ENCODE results near the gene EPB41L2. TPM values are rescaled to one million over a fixed set of nuclear protein-coding genes. Genes with fewer than 3 reads are reported as not detected.

Gene EPB41L2
- total and polyA plus RNA-seq, 2 experiments from 2014 or later, result 76.2 to 91.7 TPM

DNA sequence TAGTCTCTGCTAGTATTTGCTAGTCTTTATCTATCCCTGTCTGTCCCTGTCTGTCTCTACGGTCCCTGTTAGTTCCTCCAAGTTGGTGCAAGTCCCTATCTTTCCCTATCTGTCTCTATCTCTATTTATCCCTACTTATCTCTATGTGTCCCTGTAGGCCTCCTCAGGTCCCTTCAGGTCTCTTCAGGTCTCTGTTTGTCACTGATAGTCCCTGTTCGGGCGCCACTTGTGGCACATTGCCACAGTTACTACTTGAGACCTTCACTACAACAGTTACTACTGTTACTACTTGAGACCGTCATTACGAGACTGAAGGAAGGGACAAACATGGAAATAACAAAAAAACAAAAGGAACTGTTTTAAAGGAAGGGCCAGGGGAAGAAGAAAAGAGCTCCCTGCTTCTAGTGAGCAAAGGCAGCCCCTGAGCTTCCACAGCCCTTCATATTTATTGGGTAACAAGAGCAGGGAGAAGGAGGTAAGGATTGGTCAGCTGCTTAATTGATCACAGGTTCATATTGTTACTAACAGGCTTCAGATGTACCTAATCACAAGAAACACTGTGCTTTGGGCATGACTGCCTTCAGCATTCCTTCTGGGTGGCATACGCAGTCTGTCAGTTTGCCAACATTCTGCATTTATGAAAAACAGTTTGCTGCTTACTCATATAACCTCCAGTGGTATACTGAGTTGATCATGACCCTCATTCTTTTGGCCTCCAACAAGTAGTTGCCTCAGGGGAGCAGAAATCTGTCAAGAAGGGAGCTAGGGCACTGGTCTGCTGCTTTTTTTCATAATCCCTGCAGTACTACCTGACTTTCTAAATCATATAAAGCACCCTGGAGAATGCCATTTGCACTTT is 8.4 kb downstream of the EPB41L2 start:
- H3K4me1 Mint-ChIP-seq, result peaks cover 3% of the 10 kb centered on the region
- H2AFZ ChIP-seq, result no peak overlapping the region

DNA sequence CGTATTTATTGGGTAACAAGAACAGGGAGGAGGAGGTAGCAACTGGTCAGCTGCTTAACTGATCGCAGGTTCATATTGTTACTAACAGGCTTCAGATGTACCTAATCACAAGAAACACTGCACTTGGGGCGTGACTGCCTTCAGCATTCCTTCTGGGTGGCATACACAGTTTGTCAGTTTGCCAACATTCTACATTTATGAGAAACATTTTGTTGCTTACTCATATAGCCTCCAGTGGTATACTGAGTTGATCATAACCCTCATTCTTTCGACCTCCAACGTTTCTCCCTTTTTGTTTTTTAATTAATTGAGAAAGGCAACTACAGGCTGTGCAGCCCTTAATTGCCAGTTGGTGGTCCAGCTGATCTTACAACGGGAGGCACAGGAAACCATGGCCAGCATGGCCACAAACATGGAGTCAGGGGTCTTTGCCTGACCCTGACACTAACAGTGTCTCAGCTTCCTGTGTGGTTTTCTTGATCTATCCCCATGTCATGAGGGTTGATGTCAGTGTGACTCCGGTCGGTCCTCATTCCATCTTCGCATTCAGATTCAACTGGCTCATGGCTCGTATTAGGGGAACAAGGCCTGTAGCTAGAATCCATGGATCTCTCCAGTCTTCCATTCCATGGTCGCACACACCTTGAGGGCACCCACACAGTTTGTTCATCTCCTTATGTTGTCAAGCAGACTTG is 9.4 kb downstream of the EPB41L2 start:
- no peak for TF ChIP-seq EZH2 (IDR thresholded peaks at IDR 0.05; ENCODE audit: low read depth, unreplicated experiment)
- no peak for TF ChIP-seq ZNF331 (CRISPR knock-in tag; IDR thresholded peaks at IDR 0.05; ENCODE audit: low read depth)
- DNase-seq (ENCODE audit: low spot score) (no peak), ATAC-seq (no peak)
- Mint-ChIP-seq H3K36me3 (ENCODE audit: low read depth) (peaks cover 31% of the 10 kb centered on the region), H3K4me1 (no peaks in the 10 kb centered on the region; the same call in 2 of the 3 replicates), H3K4me3 (no peak overlapping the region), H3K9me3 (peaks cover 20% of the 10 kb centered on the region), H3K27me3 (ENCODE audit: insufficient read depth, low read depth, poor library complexity) (no peaks in the 10 kb centered on the region), H3K27ac (no peak overlapping the region)
- no peak overlapping the region for H3K4me3 ChIP-seq
- H2AFZ ChIP-seq, result no peak overlapping the region
- H3K9me2 ChIP-seq (ENCODE audit: insufficient read depth), result no peaks in the 10 kb centered on the region
- no peak overlapping the region for H3K4me2 ChIP-seq
- H3K27me3 ChIP-seq (ENCODE audit: insufficient read depth), result no peaks in the 10 kb centered on the region
- peaks cover 7% of the 10 kb centered on the region for H3K36me3 ChIP-seq (ENCODE audit: insufficient read depth)
- H3F3A ChIP-seq (replicated peaks; ENCODE audit: low read depth), result no peaks in the 10 kb centered on the region
- H4K20me1 ChIP-seq (replicated peaks; ENCODE audit: insufficient read depth), result peaks cover 12% of the 10 kb centered on the region
- peaks cover 92% of the 10 kb centered on the region for H3K79me2 ChIP-seq (replicated peaks; ENCODE audit: insufficient read depth)
- no peaks in the 10 kb centered on the region; the same call in 1 of the 2 replicates for H3K4me1 ChIP-seq (ENCODE audit: insufficient read depth)
- H3K27ac ChIP-seq (ENCODE audit: low read depth), result no peak overlapping the region

More for the DNA sequence above, 8.4 kb downstream of the EPB41L2 start:
- no peak overlapping the region for H3K27ac ChIP-seq (ENCODE audit: low read depth)
- peaks cover 7% of the 10 kb centered on the region for H3K36me3 ChIP-seq (ENCODE audit: insufficient read depth)
- Mint-ChIP-seq H3K36me3 (ENCODE audit: low read depth) (peaks cover 31% of the 10 kb centered on the region), H3K4me3 (no peak overlapping the region), H3K9me3 (peaks cover 20% of the 10 kb centered on the region), H3K27ac (no peak overlapping the region), H3K27me3 (ENCODE audit: insufficient read depth, low read depth, poor library complexity) (no peaks in the 10 kb centered on the region)
- H3K4me1 ChIP-seq (ENCODE audit: insufficient read depth), result peaks cover 2% of the 10 kb centered on the region
- H3K4me2 ChIP-seq, result no peak overlapping the region
- DNase-seq (ENCODE audit: low spot score) (no peak), ATAC-seq (no peak)
- H3K79me2 ChIP-seq (replicated peaks; ENCODE audit: insufficient read depth), result peaks cover 92% of the 10 kb centered on the region
- H3K4me3 ChIP-seq, result no peak overlapping the region
- H3F3A ChIP-seq (replicated peaks; ENCODE audit: low read depth), result no peaks in the 10 kb centered on the region
- H3K27me3 ChIP-seq (ENCODE audit: insufficient read depth), result no peaks in the 10 kb centered on the region
- no peaks in the 10 kb centered on the region for H3K9me2 ChIP-seq (ENCODE audit: insufficient read depth)
- peaks cover 7% of the 10 kb centered on the region for H4K20me1 ChIP-seq (replicated peaks; ENCODE audit: insufficient read depth)
- TF ChIP-seq NANOG (IDR thresholded peaks at IDR 0.05; ENCODE audit: borderline replicate concordance) (no peak), CREB1 (CRISPR knock-in tag; IDR thresholded peaks at IDR 0.05; ENCODE audit: low read depth) (no peak)

DNA sequence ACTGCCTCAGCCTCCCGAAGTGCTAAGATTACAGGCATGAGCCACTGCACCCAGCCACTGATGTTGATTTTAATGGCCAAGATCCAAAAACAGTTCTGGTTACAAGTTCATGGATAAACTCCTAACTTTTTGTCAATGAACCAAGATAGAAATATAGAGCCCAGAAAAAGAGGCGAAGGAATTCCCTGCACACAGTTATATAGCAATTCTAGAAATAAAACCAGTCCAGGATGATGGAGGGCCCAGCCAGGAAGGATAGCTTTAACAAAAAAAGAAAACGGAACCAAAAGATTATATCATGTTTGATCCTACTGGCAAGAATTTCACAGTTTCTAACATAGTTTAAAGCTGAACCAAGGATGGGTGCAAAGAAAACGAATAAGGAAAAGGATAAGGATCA is 10.9 kb downstream of the EPB41L2 start:
- no peaks in the 10 kb centered on the region for H3K4me1 ChIP-seq (ENCODE audit: insufficient read depth)
- H3K79me2 ChIP-seq (replicated peaks; ENCODE audit: insufficient read depth), result peaks cover 90% of the 10 kb centered on the region
- H2AFZ ChIP-seq, result no peak overlapping the region
- no peak overlapping the region for H3K27ac ChIP-seq (ENCODE audit: low read depth)
- H3K36me3 ChIP-seq (ENCODE audit: insufficient read depth), result peaks cover 7% of the 10 kb centered on the region
- no peak overlapping the region for H3K27ac Mint-ChIP-seq
- no peak overlapping the region for H3K4me3 Mint-ChIP-seq
- no peaks in the 10 kb centered on the region for H3K9me2 ChIP-seq (ENCODE audit: insufficient read depth)
- no peak overlapping the region for H3K4me2 ChIP-seq
- H3K4me3 ChIP-seq, result no peak overlapping the region
- H3K27me3 ChIP-seq (ENCODE audit: insufficient read depth), result no peaks in the 10 kb centered on the region
- peaks cover 30% of the 10 kb centered on the region for H3K36me3 Mint-ChIP-seq (ENCODE audit: low read depth)
- no peak for ATAC-seq
- no peaks in the 10 kb centered on the region for H3F3A ChIP-seq (replicated peaks; ENCODE audit: low read depth)
- H4K20me1 ChIP-seq (replicated peaks; ENCODE audit: insufficient read depth), result peaks cover 9% of the 10 kb centered on the region
- H3K27me3 Mint-ChIP-seq (ENCODE audit: insufficient read depth, low read depth, poor library complexity), result no peaks in the 10 kb centered on the region
- no peak for DNase-seq (ENCODE audit: low spot score)
- TF ChIP-seq, protein P1, sequence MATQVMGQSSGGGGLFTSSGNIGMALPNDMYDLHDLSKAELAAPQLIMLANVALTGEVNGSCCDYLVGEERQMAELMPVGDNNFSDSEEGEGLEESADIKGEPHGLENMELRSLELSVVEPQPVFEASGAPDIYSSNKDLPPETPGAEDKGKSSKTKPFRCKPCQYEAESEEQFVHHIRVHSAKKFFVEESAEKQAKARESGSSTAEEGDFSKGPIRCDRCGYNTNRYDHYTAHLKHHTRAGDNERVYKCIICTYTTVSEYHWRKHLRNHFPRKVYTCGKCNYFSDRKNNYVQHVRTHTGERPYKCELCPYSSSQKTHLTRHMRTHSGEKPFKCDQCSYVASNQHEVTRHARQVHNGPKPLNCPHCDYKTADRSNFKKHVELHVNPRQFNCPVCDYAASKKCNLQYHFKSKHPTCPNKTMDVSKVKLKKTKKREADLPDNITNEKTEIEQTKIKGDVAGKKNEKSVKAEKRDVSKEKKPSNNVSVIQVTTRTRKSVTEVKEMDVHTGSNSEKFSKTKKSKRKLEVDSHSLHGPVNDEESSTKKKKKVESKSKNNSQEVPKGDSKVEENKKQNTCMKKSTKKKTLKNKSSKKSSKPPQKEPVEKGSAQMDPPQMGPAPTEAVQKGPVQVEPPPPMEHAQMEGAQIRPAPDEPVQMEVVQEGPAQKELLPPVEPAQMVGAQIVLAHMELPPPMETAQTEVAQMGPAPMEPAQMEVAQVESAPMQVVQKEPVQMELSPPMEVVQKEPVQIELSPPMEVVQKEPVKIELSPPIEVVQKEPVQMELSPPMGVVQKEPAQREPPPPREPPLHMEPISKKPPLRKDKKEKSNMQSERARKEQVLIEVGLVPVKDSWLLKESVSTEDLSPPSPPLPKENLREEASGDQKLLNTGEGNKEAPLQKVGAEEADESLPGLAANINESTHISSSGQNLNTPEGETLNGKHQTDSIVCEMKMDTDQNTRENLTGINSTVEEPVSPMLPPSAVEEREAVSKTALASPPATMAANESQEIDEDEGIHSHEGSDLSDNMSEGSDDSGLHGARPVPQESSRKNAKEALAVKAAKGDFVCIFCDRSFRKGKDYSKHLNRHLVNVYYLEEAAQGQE (IDR thresholded peaks at IDR 0.05; ENCODE audit: unreplicated experiment), result no peak
- TF ChIP-seq ETS1 (IDR thresholded peaks at IDR 0.05), result no peak
- TF ChIP-seq ZNF114 (CRISPR knock-in tag; IDR thresholded peaks at IDR 0.05), result no peak
- TF ChIP-seq POLR2AphosphoS5 (IDR thresholded peaks at IDR 0.05; ENCODE audit: low read depth), result no peak
- H3K4me1 Mint-ChIP-seq, result no peaks in the 10 kb centered on the region; the same call in 2 of the 3 replicates
- H3K9me3 Mint-ChIP-seq, result peaks cover 20% of the 10 kb centered on the region

Measured in GM23338 (cell line).